Fibroblast of skin of left biceps (primary cell): Measurements from ENCODE around the gene ZBTB16.
A peak's percentile ranks its signal among the peaks of the same experiment; 100 is the strongest.

Source experiments
- DNase-seq, 2 experiments: peaks; one replicate each; pipeline ENCODE4 v3.0.0-alpha.2; 2013; ENCODE audit warnings: low read depth in 2 of 2

The ZBTB16 gene

GRCh38 chr11:114152162-114152561 is 92.7 kb downstream of the ZBTB16 start:
- no peak for DNase-seq

- DNase-seq = no peak
These were observed 93.3 kb downstream of the ZBTB16 start for GRCh38 chr11:114152785-114153184.

GRCh38 chr11:114153224-114153623 is 93.7 kb downstream of the ZBTB16 start:
- no peak for DNase-seq

- DNase-seq = no peak
These were observed 94.9 kb downstream of the ZBTB16 start for GRCh38 chr11:114154271-114155047.

GRCh38 chr11:114155116-114155515 is 95.6 kb downstream of the ZBTB16 start:
- no peak for DNase-seq

- DNase-seq = no peak
These were observed 96.6 kb downstream of the ZBTB16 start for GRCh38 chr11:114156131-114156581.

GRCh38 chr11:114156782-114157181 is 97.3 kb downstream of the ZBTB16 start:
- DNase-seq = no peak

GRCh38 chr11:114157476-114158050 is 98.1 kb downstream of the ZBTB16 start:
- DNase-seq = no peak

- DNase-seq = no peak
These were observed 98.9 kb downstream of the ZBTB16 start for GRCh38 chr11:114158421-114158820.

GRCh38 chr11:114158886-114159285 is 99.4 kb downstream of the ZBTB16 start:
- no peak for DNase-seq

- no peak for DNase-seq
These were observed 99.8 kb downstream of the ZBTB16 start for GRCh38 chr11:114159320-114159719.

- DNase-seq = peak; percentile 96 to 97
These were observed 100.5 kb downstream of the ZBTB16 start for GRCh38 chr11:114159802-114160632.

- no peak for DNase-seq
These were observed 101.4 kb downstream of the ZBTB16 start for GRCh38 chr11:114160894-114161293.

GRCh38 chr11:114161486-114162250 is 102.2 kb downstream of the ZBTB16 start:
- no peak for DNase-seq

- DNase-seq = peak; percentile 99
These were observed 103.2 kb downstream of the ZBTB16 start for GRCh38 chr11:114162719-114163123.

GRCh38 chr11:114163229-114163631 is 103.7 kb downstream of the ZBTB16 start:
- DNase-seq = peak in 1 of 2 experiments; percentile 69

GRCh38 chr11:114163830-114164401 is 104.4 kb downstream of the ZBTB16 start:
- DNase-seq = no peak

GRCh38 chr11:114164546-114164945 is 105.0 kb downstream of the ZBTB16 start:
- DNase-seq = no peak

- DNase-seq = no peak
These were observed 106.1 kb downstream of the ZBTB16 start for GRCh38 chr11:114165326-114166230.

- DNase-seq = no peak
These were observed 106.9 kb downstream of the ZBTB16 start for GRCh38 chr11:114166362-114166761.
